GM12878 (cell line): ENCODE data around the gene FAM167B. TPM values are rescaled to one million over a fixed set of nuclear protein-coding genes. Genes with fewer than 3 reads are reported as not detected.

Experiments
- ATAC-seq: fragments of 200-7000 bp; cut with Tn5 transposase; 3 replicates; pipeline ENCODE4 v1.9.1; 2020; ENCODE audit warnings: mild to moderate bottlenecking, moderate library complexity
- BruUV-seq: library from RNA; stranded (reverse); fragments of 400-500 nt; replicated peaks from 2 replicates; lab custom pipeline; 2021; lab: Mats Ljungman, UMichigan
- CTCF ChIA-PET: fragments of 300-600 bp; sonication (Branson Sonifier 250); formaldehyde crosslinking; extraction: SDS; loops from one replicate; lab custom pipeline; 2021; ENCODE audit warnings: inconsistent platforms; lab: Yijun Ruan, JAX
- POLR2A ChIA-PET: fragments of 350-600 bp; formaldehyde crosslinking; extraction: SDS; loops from one replicate; lab custom pipeline; 2021; ENCODE audit warnings: inconsistent platforms; lab: Charles Lee
- RAD21 ChIA-PET: fragments of 300-600 bp; sonication (Branson Sonifier 250); formaldehyde crosslinking; loops from one replicate; lab custom pipeline; 2023; ENCODE audit warnings: antibody characterized with exemption; ENCODE audit not compliant: unreplicated experiment; lab: Charles Lee
- SMC1A ChIA-PET: fragments of 300-600 bp; sonication (Branson Sonifier 250); formaldehyde crosslinking; loops from one replicate; lab custom pipeline; 2023; ENCODE audit not compliant: unreplicated experiment, uncharacterized antibody; lab: Charles Lee
- DNase-seq: peaks from one replicate; pipeline ENCODE4 v3.0.0-alpha.2; 2011; ENCODE audit warnings: low read depth, low spot score
- FAIRE-seq: peaks from 3 replicates; lab custom pipeline; 2011; peaks lifted over from hg19 to GRCh38; lab: Jason Lieb, UNC
- H2AFZ ChIP-seq: 2 replicates; pipeline ENCODE4 v1.6.0; 2011; ENCODE audit warnings: low read depth, low read length, control low read depth; ENCODE audit not compliant: control insufficient read depth
- H3K27ac ChIP-seq: 2 replicates; pipeline ENCODE4 v1.5.1; 2011; ENCODE audit warnings: control low read depth; ENCODE audit not compliant: control insufficient read depth, insufficient read depth
- H3K27me3 ChIP-seq, 2 experiments: replicated peaks in 1 of 2; 2 replicates each; pipeline versions ENCODE4 v1.6.0 to v1.6.1; 2011; ENCODE audit warnings: low read length in 1 of 2; ENCODE audit not compliant: control insufficient read depth in 2 of 2, insufficient read depth in 2 of 2
- H3K36me3 ChIP-seq, 2 experiments: 2 replicates each; pipeline ENCODE4 v1.5.1; 2011; ENCODE audit warnings: low read length in 1 of 2; ENCODE audit not compliant: control insufficient read depth in 2 of 2, insufficient read depth in 2 of 2
- H3K4me1 ChIP-seq: 2 replicates; pipeline ENCODE4 v1.6.1; 2011; ENCODE audit warnings: mild to moderate bottlenecking, low read length, moderate library complexity, mixed read lengths; ENCODE audit not compliant: control insufficient read depth, insufficient read depth
- H3K4me2 ChIP-seq: 2 replicates; pipeline ENCODE4 v1.6.0; 2011; ENCODE audit warnings: control low read depth; ENCODE audit not compliant: control insufficient read depth, insufficient read depth
- H3K4me3 ChIP-seq: fragments of 200-600 bp; sonication (generic); 2 replicates; pipeline ENCODE4 v1.5.1; 2016
- H3K79me2 ChIP-seq: 2 replicates; pipeline ENCODE4 v1.6.0; 2011; ENCODE audit warnings: low read length; ENCODE audit not compliant: control insufficient read depth, insufficient read depth
- H3K9ac ChIP-seq: 2 replicates; pipeline ENCODE4 v1.8.0; 2011; ENCODE audit warnings: low read length, control low read depth, mixed read lengths; ENCODE audit not compliant: control insufficient read depth, insufficient read depth
- H3K9me3 ChIP-seq: replicated peaks from 3 replicates; pipeline ENCODE4 v1.5.1; 2011; ENCODE audit warnings: mild to moderate bottlenecking, low read length; ENCODE audit not compliant: control insufficient read depth, insufficient read depth
- H4K20me1 ChIP-seq: 2 replicates; pipeline ENCODE4 v1.6.0; 2011; ENCODE audit not compliant: control insufficient read depth, insufficient read depth
- CBX5 ChIP-seq: sonication (generic); IDR thresholded peaks from 2 replicates; pipeline ENCODE4 v1.6.1; 2016; ENCODE audit warnings: low read depth, moderate library complexity, mild to moderate bottlenecking, inconsistent platforms
- CHD1 ChIP-seq: IDR thresholded peaks from 2 replicates; pipeline ENCODE4 v1.6.1; 2012; ENCODE audit warnings: low read depth, low read length, improper control_type of control experiment
- CTCF ChIP-seq, 3 experiments: IDR thresholded peaks in 2 of 3; conservative IDR thresholded peaks in 1 of 3; 2 replicates each; pipeline ENCODE4 v1.5.1; 2011; ENCODE audit warnings: low read depth in 3 of 3, low read length in 3 of 3, mild to moderate bottlenecking in 3 of 3, control low read depth in 2 of 3, moderate library complexity in 2 of 3, inconsistent platforms in 1 of 3, mixed read lengths in 1 of 3; ENCODE audit not compliant: control insufficient read depth in 2 of 3, insufficient read depth in 1 of 3; ENCODE audit errors: extremely low read depth in 1 of 3
- ELK1 ChIP-seq: IDR thresholded peaks from 2 replicates; pipeline ENCODE4 v1.6.1; 2012; ENCODE audit warnings: low read depth, low read length, improper control_type of control experiment
- FOS ChIP-seq: IDR thresholded peaks from 3 replicates; pipeline ENCODE4 v1.6.1; 2011; ENCODE audit warnings: borderline replicate concordance; ENCODE audit not compliant: insufficient read length; ENCODE audit errors: extremely low read depth
- GATAD2B ChIP-seq: fragments of 450-650 bp; conservative IDR thresholded peaks from 2 replicates; pipeline ENCODE4 v1.6.1; 2017; ENCODE audit warnings: low read depth, mild to moderate bottlenecking, moderate library complexity
- MLLT1 ChIP-seq: fragments of 450-650 bp; IDR thresholded peaks from 2 replicates; pipeline ENCODE4 v1.6.1; 2016; ENCODE audit warnings: mild to moderate bottlenecking
- NFYA ChIP-seq: IDR thresholded peaks from 2 replicates; pipeline ENCODE4 v1.6.1; 2011; ENCODE audit warnings: low read depth, mild to moderate bottlenecking, low read length, improper control_type of control experiment, borderline replicate concordance
- PAX5 ChIP-seq: IDR thresholded peaks from 2 replicates; pipeline ENCODE4 v1.6.1; 2011; ENCODE audit warnings: low read depth, low read length, borderline replicate concordance
- RCOR1 ChIP-seq: conservative IDR thresholded peaks from 2 replicates; pipeline ENCODE4 v1.6.1; 2012; ENCODE audit warnings: low read depth, low read length, improper control_type of control experiment
- RELA ChIP-seq: fragments of 450-650 bp; IDR thresholded peaks from 2 replicates; pipeline ENCODE4 v1.8.0; 2014; ENCODE audit warnings: borderline replicate concordance; ENCODE audit not compliant: partially characterized antibody
- SRF ChIP-seq, 2 experiments: IDR thresholded peaks; 2 replicates each; pipeline ENCODE4 v1.6.1; 2011; ENCODE audit warnings: low read depth in 2 of 2, low read length in 2 of 2, mild to moderate bottlenecking in 1 of 2, moderate library complexity in 1 of 2
- ZNF217 ChIP-seq: fragments of 450-650 bp; IDR thresholded peaks from 2 replicates; pipeline ENCODE4 v1.6.1; 2017; ENCODE audit warnings: antibody characterized with exemption, mild to moderate bottlenecking
- WGBS: methylation state at CpG from one replicate; pipeline ENCODE4 v1.1.6; 2016; ENCODE audit warnings: low lambda C conversion rate; ENCODE audit not compliant: insufficient replicate concordance, insufficient coverage; ENCODE audit errors: missing lambda C conversion rate; 5-methylcytosine and 5-hydroxymethylcytosine counted together
- in situ Hi-C: fragments of 300-500 bp; cut with MboI; formaldehyde crosslinking; loops from 9 replicates; pipeline ENCODE4 v1.14.3; 2018; ENCODE audit warnings: mixed read lengths
- intact Hi-C: fragments of 100-400 bp; cut with micrococcal nuclease; formaldehyde crosslinking; loops from one replicate; pipeline ENCODE4 v1.14.2; 2022; ENCODE audit not compliant: unreplicated experiment
- polyA plus RNA-seq, 11 experiments: library from polyadenylated mRNA; depleted of rRNA in 4 of 11; unstranded in 6 of 11; stranded (reverse) in 5 of 11; fragments of >200 nt; fragmentation: Nextera tagmentation in 4 of 11; fragmentation: Illumina TruSeq in 1 of 11; extraction: Ambion mirVana in 4 of 11; extraction: Trizol in 1 of 11; gene quantifications; 1 replicate in 1 of 11; 2 replicates in 10 of 11; pipeline versions ENCODE4 v1.2.1 to v1.2.3, GENCODE V29; 2011 to 2016; ENCODE audit warnings: inconsistent platforms in 2 of 11, missing spikeins in 2 of 11, low read depth in 1 of 11
- total RNA-seq, 4 experiments: library from RNA; depleted of rRNA in 3 of 4; stranded (reverse); fragments of >200 nt in 3 of 4; fragmentation: Illumina TruSeq in 1 of 4; extraction: Trizol in 1 of 4; gene quantifications; 2 replicates each; pipeline versions ENCODE4 v1.2.1 to v1.2.3, GENCODE V29; 2013 to 2021
- TF ChIP-seq, protein P1 (sequence below): IDR thresholded peaks from 2 replicates; pipeline ENCODE4 v1.6.1; 2012; ENCODE audit warnings: low read depth, low read length, improper control_type of control experiment

The FAM167B gene
- total and polyA plus RNA-seq, 10 of the 15 experiments (the other 5 are each of a cell fraction or from before 2014, with no cell fraction given), result 0.07 to 1.2 (median 0.36) TPM; not detected in 2

- H3K9me3 ChIP-seq, result no peaks in the 10 kb centered on the region
- no peaks in the 10 kb centered on the region for H4K20me1 ChIP-seq
- ChIA-PET CTCF (interaction anchor here (0.8 to 3.0 kb wide), 3 partner anchors 10 to 748 kb away, joined by 3 to 23 read pairs (median 5); no protein-coding TSS in a partner anchor), POLR2A (interaction anchor here (0.8 to 1.3 kb wide), 3 partner anchors 44 to 133 kb away, joined by 3 to 6 read pairs (median 4); partner anchors contain the start of genes HDAC1 and TMEM39B), SMC1A (interaction anchor here (0.6 to 1.4 kb wide), 7 partner anchors 10 to 75 kb away, joined by 3 to 5 read pairs (median 3); no protein-coding TSS in a partner anchor), RAD21 (interaction anchor here (0.5 to 2.7 kb wide), 5 partner anchors 8 to 132 kb away, joined by 3 to 8 read pairs (median 3); partner anchors contain the start of gene TMEM39B)
- peak within 1 kb of the TSS; percentile 75 for H3K9ac ChIP-seq
- FAIRE-seq, result peak; percentile 35
- H3K27ac ChIP-seq, result peak within 1 kb of the TSS; percentile 69
- peak within 1 kb of the TSS; percentile 80 for H3K4me3 ChIP-seq
- DNase-seq, result peak; percentile 46
- H3K27me3 ChIP-seq, result no peaks in the 10 kb centered on the region
- TSS peak; percentile 67 for BruUV-seq
- 4% methylated on average over 64 of the region's 77 CpGs for WGBS
- peak; percentile 68 for ATAC-seq
- in situ Hi-C loops, result no loop called here
- peak within 1 kb of the TSS; percentile 89 for H2AFZ ChIP-seq
- H3K4me2 ChIP-seq, result peak within 1 kb of the TSS; percentile 88
- peaks cover 0 to 1% of the 10 kb centered on the region in 2 experiments; a peak in 1 of 4 replicates for H3K36me3 ChIP-seq
- intact Hi-C loops, result no loop called here
- H3K4me1 ChIP-seq, result peaks cover 26% of the 10 kb centered on the region
- H3K79me2 ChIP-seq, result peaks cover 21% of the 10 kb centered on the region
- TF ChIP-seq MLLT1, result no peak
- TF ChIP-seq RCOR1, result no peak
- TF ChIP-seq GATAD2B, result peak; percentile 62
- TF ChIP-seq, protein P1, sequence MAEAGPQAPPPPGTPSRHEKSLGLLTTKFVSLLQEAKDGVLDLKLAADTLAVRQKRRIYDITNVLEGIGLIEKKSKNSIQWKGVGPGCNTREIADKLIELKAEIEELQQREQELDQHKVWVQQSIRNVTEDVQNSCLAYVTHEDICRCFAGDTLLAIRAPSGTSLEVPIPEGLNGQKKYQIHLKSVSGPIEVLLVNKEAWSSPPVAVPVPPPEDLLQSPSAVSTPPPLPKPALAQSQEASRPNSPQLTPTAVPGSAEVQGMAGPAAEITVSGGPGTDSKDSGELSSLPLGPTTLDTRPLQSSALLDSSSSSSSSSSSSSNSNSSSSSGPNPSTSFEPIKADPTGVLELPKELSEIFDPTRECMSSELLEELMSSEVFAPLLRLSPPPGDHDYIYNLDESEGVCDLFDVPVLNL, result no peak
- TF ChIP-seq PAX5, result no peak; the same call in 1 of the 2 replicates
- TF ChIP-seq ELK1, result no peak
- no peak for TF ChIP-seq CBX5
- TF ChIP-seq SRF (IDR thresholded peaks at IDR 0.05; ENCODE audit: low read depth in 2 of 2, low read length in 2 of 2), result peak in 1 of 2 experiments; percentile 61; a peak in 1 of 4 replicates
- no peak for TF ChIP-seq FOS
- peak; percentile 75 for TF ChIP-seq RELA
- TF ChIP-seq CTCF (IDR thresholded peaks at IDR 0.05 in 2 of 3, conservative IDR thresholded peaks at IDR 0.05 in 1 of 3; ENCODE audit: control insufficient read depth in 2 of 3, extremely low read depth in 1 of 3, insufficient read depth in 1 of 3, low read depth in 3 of 3, low read length in 3 of 3), result no peak
- TF ChIP-seq CHD1, result no peak
- TF ChIP-seq NFYA, result no peak
- TF ChIP-seq ZNF217, result no peak
Observed at GRCh38 chr1:32205401-32206370, 41.3 kb upstream of the FAM167B start, which contains the start of gene IQCC. Gene IQCC (plus strand): TSS chr1:32205671. CDS start chr1:32205682, 11 bp downstream.
